ENCODE measurements around the gene NUDT5.
"Not testable (repeated sequence)": the region's sequence is repeated elsewhere in the genome, so short reads cannot be mapped to it uniquely, and the experiment has no call there.

NUDT5 gene

DNA sequence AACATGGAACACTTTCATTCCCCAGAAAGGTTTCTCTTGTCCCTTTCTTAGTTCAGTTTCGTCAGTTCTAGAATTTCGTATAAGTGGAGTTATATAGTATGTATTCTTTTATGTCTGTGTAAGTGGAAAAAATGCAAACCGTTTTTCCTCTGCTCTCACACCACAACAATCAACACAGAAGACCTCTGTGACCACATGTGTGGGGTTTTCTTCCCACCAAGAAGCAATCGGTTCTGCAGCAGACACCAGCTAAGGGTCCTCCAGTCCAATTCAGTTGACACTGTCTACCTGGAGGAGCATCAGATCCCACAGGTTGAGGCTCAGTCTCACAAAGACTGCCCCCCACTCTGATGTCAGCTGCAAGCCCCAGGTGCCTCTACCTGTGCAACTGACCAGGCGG is 6.5 kb upstream of the NUDT5 start:
- DNase-seq: no peak

DNA sequence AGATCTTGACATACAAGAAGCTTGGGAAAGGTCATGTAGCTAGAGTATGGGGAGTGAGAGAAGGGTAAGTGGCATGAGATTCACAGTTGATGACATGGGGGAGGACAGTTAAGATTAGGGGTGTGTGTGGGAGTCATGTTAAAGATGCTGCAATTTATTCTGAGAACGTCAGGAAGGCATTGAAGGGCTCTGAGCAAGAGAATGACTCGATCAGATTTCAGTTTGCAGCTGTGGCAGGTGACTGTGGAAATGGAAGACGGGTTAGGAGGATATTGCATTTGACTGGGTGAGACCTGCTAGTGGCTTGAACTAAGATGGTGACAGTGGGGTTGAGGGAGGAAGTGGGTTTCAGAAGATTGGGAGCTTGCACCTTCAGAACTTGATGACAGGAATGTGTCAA is 5.9 kb upstream of the NUDT5 start:
- no peak for DNase-seq

DNA sequence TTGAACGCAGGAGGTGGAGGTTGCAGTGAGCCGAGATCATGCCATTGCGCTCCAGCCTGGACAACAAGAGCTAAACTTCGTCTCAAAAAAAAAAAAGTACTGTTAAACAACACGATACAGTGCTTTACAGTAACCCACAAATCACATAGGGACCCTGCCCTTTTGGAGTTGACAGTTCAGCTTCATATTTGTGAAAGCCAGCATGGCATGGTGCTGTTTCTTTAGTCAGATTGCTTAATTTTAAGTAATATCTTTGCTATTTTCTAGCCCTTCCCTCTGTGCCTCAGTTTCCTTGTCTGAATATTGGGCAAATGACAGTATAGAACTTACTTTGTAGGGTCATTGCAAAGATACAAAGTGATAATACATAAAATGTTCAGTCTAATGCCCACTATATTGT is 5.2 kb upstream of the NUDT5 start:
- DNase-seq: no peak

DNA sequence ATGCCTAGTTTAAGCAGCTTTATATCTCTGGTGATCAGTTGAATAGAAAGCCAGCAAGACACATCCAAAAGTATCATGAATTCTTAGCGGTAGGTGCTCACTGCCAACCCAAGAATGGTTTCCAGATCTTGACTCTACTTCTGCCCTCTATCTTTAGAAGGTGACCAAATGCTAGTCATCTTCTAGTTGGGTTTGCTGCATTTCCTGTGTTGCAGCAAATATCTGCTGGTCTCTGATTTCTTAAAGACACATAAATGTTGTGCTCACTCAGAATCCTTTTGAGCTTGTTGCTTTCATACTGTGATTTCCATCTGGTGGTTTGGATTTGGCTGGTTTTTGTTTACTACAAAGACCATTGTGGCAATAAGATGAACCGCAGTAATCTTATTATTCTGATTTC is 2.5 kb upstream of the NUDT5 start:
- no peak for DNase-seq

DNA sequence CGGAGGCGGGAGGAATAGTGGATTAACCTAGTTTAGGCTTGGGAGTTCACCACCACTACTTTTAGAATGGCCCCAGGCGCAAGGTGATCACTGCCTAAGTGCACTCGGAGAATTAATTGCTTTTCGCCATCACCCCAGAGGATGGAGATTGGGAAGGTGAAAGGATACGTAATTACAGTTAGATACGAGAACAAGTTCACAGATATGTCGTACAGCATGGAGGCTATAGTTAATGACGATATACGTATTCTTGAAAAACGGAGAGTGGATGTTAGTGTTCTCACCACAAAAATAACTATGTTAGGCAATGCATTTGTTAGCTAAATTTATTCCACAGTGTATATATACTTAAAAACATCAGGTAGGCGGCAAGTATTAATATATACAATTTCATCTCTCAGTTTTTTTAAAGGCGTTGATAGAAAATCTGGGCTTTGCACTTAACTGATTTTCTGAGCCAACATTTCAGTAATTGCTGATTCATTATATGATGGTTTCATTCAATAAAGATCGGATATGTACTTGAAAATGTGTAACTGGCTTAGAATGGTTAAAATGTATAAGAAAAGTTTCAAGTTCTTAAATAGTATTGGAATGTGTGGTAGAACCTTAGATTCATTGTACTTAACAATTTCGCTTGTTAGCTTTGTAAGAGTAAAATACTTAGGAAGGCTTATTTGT is 980 bp upstream of the NUDT5 start:
- DNase-seq: no peak

DNA sequence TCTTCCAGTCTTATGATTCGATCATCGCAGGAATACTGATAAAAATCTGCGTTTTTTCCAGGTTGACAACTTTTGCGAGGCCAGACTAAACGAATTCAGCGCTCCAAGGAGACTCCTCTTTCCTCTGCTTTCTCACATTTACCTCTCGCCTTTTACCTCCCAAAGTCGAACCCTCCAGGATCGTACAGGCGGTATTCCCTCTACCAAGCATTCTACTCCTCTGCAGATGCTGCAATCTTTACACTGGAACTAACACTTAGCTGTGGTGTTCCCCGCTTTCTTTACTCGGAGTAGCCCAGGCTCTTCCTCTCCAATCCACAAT is 449 bp downstream of the NUDT5 start:
- no peak for DNase-seq

DNA sequence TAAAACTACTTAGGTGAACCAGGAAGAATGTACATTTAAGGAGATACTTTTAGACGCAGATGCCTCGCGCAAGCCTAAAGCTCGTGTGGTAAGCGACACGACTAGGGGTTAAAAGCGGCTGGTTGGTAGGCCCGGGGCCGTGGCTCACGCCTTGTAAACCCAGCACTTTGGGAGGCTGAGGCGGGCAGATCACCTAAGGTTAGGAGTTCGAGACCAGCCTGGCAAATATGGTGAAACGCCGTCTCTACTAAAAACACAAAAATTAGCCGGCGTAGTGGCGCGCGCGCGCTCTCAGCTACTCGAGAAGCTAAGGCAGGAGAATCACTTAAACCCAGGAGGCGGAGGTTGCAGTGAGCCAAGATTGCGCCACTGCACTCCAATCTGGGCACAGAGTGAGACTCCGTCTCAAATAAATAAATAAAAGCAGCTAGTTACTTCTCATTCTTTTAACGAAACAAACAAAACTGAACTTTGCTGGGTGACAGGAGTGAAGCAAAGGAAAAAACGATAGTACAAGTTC is 879 bp downstream of the NUDT5 start:
- DNase-seq: no peak

DNA sequence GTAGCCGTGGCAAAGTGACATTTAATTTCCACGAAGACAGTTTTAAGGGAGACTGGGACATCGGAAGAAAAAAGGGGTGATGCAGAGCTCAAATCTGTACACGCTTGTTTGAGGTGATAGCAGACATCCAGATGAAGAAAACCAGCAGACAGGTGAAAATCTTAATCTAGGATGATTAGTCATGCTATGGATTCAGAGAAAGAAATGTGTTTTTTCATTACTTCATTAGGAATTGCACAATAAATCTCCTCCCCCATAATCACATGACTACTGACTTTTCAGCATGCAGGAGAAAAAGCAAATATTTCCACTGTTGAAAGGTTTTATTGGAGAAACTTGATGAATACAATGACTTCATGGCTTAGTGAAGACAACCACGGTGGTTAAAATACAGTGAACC is 2.5 kb downstream of the NUDT5 start:
- DNase-seq: no peak

DNA sequence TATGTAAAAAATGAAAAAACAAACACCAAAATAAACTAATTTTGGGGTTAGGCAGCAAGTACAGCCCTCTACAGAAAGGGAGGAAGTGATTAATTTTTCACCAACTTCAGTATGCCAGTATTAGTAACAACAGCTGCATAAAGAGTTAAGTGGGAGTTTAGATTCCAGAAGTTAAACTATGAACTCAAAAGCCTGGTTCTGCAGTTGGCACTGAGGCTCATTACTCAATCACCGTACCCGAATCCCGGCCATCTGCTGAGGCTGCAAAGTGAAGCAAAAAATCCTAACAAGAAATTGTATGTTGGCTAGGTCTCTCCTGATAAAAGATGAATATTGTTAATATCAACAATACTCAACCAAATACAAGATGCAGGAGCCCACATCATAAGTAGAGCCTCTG is 4.0 kb downstream of the NUDT5 start:
- DNase-seq: no peak

DNA sequence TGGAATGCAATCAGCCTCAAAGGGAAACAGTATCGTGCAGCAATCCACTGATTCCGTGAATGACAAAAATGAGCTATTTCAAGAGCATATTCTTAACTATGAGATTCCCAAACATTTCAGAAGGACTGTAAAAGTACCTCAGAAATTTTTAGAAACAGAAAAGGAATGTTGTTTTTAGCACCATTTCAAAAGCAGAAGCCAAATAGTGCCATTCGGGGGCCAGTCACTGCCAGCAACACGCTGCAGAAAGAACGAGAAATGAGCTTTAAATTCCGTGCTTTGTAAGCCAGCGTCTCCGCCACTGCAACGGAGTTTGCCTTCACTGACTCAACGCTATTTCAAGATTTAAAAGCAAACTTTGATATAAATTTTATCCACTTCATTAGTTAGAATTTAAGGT is 6.3 kb downstream of the NUDT5 start:
- DNase-seq: no peak

DNA sequence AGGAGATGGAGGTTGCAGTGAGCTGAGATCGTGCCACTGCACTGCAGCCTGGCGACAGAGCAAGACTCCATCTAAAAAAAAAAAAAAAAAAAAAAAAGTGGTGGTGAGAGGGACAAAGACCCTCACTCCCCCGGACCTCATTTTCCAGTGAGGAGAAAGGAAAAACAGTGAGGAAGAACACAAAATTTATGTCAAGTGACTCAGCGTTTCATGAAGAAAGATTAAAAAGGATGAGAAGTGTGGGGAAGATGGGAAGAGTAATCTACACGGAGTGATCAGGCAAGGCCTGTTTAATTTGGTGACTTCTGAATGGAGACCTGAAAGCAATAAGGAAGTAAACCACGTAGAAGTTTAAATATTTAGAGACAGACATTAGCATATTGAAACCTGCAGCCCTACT is 7.0 kb downstream of the NUDT5 start:
- DNase-seq: no peak

DNA sequence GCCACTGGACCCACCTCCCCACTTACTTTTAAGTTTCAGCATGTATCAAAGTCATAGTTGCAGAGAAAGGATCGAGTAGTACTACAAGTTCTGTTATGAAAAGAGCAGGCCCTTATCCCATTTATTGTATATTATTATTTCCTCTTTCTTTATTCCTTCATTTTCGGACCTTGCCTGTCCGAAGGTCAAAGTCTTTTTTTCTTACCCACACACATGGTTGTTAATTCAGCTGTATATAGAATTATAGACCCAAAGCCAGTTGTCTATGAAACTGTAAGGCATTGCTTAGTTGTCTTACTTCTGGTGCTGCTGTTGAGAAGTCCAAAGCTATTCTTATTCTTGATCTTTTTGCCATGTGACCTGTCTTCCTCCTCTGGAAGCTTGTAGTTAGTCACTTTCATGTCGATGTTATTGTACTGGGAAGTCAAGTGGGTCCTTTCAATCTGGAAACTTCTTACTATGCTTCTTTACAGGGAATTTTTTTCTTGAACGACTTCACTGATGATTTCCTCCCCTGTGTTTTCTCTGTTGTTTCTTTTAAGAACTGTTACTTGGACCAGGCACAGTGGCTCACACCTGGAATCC is 8.3 kb downstream of the NUDT5 start:
- no peak for DNase-seq

DNA sequence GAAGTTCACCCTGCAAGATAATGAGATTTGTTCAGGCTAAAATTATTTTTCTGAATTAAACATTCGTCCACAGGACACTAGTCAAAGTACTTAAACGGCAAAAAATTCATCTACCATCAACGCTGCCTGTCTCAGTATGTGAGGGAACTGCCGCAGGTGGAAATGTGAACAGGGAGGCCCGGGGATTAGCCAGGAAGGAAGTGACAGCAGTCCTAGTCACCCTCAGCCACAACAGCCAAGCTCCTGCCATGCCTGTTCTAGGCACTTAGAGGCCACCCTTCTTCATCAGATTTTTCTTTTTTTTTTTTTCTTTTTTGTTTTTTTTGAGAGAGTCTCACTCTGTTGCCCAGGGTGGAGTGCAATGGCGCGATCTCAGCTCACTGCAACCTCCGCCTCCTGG is 9.4 kb downstream of the NUDT5 start:
- no peak for DNase-seq

DNA sequence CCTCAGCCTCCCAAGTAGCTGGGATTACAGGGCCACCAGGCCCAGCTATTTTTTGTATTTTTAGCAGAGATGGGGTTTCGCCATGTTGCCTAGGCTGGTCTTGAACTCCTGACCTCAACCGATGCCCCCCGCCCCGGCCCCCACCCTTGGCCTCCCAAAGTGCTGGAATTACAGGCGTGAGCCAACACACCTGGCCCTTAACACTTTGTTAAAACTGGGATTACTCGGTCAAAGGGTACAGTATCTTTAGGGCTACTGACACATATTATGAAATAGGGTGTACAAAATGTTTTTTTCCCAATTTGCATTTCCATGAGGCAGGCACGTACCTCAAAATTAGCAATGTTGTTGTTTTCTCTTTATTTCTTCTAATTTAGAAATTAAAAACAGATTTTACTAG is 11.5 kb downstream of the NUDT5 start:
- DNase-seq: no peak

DNA sequence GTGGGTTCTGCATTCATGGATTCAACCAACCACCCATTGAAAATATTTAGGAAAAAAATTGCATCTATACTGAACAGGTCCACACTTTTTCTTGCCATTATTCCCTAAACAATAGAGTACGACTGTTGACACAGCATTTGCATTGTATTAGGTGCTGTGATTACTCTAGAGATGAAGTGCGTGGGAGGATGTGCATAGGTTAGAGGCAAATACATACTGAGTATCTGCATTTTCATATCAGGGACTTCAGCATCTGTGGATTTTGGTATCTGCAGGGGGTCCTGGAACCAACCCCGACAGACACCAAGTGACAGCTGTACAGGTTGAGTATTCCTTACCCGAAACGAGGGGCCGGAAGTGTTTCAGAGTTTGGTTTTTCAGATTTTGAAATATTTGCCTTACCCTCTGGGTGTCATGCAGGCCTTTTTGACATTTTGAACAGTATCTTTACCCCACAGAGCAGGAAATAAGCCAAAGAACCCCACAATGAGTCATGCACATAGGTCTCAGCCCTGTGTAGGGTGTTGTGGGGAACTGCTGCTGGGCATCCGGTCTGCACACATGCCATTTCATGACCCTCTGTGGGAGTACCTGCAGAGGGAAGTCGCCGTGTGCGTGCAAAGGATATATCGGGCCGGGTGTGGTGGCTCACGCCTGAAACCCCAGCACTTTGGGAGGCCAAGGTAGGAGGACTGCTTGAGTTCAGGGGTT is 14.5 kb downstream of the NUDT5 start:
- peak; percentile 43 for DNase-seq

DNA sequence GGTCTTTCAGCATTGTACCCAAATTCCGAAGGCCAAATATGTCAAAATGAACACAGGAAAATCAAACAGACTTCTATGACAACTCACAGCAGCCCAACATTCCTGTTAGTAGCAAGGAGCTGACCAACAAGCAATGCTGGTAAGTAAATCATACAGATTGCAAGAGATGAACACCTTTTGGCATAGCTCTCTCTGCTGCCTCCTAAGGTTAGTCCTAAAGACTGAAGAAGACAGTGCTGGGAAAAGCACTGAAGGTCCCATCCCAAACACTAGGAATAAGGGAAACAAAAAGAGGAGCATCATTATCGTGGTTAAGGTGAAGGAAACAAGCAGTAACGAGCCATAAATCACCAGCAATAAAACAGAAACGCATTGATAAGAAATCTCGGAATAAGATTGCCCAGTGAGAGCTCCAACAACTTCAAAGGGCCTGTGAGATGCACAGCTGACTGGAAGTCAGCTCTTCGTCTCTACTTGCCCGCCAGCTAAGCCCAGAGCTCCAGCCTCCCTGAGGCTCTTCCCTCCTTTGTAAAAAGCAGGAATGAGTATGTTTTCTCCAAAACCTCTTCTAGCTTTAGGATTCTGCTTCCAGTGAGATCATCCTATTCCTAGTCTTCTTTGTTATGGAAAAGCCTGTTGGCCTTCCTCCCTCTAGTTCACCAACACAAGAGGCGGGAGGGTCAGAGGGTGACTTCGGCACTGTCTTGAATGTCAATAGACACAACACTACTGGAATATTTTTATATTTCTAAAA is 15.3 kb downstream of the NUDT5 start:
- no peak for DNase-seq

DNA sequence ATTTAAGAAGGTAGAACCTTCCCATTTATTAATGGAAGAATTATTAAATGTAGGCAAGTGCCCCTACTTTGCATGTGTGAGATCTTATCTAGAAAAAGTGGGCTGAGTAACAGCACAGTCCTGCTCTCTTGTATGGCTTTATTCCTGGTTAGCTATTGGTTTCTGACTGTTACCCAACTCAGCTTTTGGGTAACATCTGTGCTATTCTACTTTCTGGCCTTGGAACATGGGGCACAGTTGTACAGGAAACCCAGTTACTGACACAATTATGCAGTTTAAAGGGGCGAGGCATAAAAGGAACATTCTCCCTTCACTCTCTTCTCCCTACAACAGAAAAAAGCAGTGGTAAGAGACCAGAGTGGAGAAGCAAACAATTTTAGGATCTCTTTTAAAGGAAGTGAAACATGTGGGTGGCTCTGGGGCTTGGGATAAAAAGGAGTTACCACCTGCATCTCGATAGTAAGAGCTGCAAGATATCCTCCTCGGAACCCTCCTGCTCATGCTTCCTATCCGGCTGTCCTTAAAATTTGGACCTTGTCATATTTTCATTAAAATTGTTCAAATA is 16.0 kb downstream of the NUDT5 start:
- no peak for DNase-seq

DNA sequence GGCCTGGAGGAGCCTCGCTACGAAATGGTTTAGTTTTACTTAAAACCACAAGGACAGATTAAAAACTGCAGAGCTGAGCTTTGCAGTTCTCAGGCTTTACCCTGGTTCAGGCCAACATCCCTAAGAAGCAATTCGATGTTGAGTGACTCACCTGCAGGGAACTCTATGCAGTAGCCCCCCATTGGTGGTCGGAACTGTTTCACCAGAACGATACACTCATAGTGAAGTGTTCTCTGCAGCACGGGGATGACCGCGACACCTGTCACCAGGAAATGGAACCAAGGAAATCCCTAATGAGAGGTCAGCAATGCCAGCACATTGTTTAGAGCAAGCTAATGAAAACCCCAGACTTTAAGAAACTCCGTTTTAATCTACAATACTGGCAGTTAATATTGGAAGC is 18.0 kb downstream of the NUDT5 start:
- DNase-seq: no peak

DNA sequence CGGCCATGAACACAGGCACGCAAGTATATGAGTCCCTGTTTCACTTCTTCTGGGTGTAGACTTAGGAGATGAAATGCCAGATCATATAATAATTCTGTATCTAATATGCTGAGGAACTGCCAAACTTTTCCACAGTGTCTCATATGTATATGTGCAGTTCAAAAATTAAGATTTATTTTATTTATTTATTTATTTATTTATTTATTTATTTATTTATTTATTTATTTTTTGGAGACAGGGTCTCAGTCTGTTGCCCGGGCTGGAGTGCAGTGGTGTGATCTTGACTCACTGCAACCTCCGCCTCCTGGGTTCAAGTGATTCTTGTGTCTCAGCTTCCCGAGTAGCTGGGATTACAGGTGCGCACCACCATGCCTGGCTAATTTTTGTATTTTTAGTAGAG is 24.2 kb downstream of the NUDT5 start:
- DNase-seq: not testable (repeated sequence)

DNA sequence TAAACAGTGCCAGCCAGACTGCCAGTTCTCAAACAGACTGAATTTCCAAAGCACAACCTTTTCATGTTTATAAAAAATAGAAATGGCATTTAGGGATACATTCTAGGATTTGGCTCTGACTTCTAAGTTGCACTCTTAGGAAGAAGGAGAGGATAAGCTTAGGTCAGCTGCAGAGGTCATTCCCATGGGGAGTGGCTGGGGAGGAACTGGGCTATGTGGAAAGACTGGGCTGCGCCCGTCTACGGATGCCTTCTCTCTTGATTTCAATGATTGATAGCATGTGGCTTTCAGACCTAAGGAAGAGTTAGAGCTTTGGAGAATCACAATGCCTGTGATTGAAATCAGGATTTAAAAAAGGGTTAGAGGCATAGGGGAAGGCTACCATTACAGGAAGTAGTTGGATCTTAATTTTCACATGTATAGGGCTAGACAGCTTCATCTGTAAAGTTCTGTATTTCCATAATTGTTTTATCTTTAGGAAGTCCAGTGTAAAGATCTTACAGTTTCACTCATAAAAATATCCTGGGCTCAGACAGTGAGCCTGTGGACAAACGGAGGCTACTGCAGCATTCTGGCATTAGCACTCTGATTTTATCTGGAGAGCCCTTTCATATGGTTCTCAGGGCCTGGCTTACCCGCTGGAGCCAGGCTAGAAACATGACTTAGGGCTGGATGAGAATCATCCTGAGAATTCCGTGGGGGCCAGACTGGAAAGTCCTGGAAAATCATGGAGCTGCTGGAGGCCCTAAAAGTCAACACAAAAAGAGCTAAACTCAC is 29.5 kb downstream of the NUDT5 start:
- no peak for DNase-seq

DNA sequence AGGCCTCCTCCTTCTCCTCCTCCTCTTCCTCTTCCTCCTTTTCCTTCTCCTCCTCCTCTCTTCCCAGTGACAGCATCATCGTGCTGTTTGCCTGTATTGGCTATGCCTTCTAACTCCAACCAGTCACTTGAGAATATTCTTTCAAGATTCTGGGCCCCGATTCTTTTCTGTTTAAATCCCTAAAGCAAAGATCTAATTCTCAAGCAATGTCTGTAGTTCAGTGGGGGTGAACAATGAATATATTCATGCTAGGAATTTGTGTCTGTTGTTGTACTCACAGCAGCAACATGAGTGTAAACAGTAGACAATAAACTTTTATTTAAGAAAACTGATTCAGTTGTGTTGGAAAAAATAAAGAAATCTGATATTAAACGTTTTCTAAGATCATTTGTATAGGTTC is 30.7 kb downstream of the NUDT5 start:
- DNase-seq: no peak

DNA sequence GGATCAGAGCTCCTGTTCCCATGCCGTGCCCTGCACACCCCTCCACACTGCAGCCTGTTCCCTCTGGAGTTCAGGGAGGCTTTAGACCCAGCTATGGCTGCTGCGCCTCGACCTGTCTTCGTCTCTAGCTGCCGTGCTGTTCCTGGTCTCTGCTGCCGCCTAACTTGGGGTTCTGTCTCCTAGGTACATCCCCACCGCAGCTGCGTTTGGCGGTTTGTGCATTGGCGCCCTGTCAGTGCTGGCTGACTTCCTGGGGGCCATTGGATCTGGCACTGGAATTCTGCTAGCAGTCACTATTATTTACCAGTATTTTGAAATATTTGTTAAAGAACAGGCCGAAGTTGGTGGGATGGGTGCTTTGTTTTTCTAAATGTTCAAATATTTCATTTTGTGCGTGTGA is 31.6 kb downstream of the NUDT5 start:
- DNase-seq: no peak

DNA sequence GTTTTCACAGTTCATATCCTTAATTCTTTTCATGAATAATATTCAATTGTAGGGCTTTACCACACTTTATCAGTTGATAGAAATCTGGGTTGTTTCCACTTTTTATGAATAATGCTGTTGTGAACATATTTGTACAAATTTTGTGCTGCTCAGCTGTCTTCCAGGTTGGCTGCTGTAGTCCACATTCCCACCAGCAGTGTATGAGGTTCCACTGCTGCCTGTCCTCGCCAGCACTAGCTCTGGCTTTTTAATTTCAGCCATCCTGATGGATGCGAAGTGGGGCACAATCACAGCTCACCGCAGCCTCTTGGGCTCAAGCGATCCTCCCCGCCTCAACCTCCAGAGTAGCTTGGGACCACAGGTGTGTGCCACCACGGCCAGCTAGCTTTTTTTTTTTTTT is 32.8 kb downstream of the NUDT5 start:
- no peak for DNase-seq
